Cardiac fibroblast (primary cell): ENCODE results near the gene TRPM3.

Experiments used
- DNase-seq, 2 donors: peaks; one replicate each; pipeline versions ENCODE4 v3.0.0 to v3.0.0-alpha.2; 2010; ENCODE audit warnings: low read depth in 2 of 2
- H3K4me3 ChIP-seq, 2 donors: replicated peaks in 1 of 2; 1 replicate in 1 of 2; 2 replicates in 1 of 2; pipeline ENCODE4 v1.5.1; 2011; ENCODE audit warnings: low read depth in 2 of 2, low read length in 2 of 2, mild to moderate bottlenecking in 2 of 2, moderate library complexity in 1 of 2
- CTCF ChIP-seq: IDR thresholded peaks from one replicate; pipeline ENCODE4 v1.5.1; 2011; ENCODE audit warnings: low read depth, mild to moderate bottlenecking, low read length, inconsistent platforms

TRPM3 gene

GRCh38 chr9:70602321-70603019 lies 519.0 kb downstream of the TRPM3 start:
- peak overlapping the region in 1 of 2 donors; percentile 6 for H3K4me3 ChIP-seq
- TF ChIP-seq CTCF: peak; percentile 68

GRCh38 chr9:70601000-70601951 lies 520.1 kb downstream of the TRPM3 start:
- peak; percentile 97 to 100 for DNase-seq
- no peak for TF ChIP-seq CTCF
- H3K4me3 ChIP-seq: peak overlapping the region in 1 of 2 donors; percentile 24

More at GRCh38 chr9:70602321-70603019, 519.0 kb downstream of the TRPM3 start:
- DNase-seq: peak; percentile 93 to 95

- TF ChIP-seq CTCF: no peak
- no peak overlapping the region for H3K4me3 ChIP-seq
- peak; percentile 71 to 89 for DNase-seq
Observed at GRCh38 chr9:70600506-70600905, 520.9 kb downstream of the TRPM3 start.

- H3K4me3 ChIP-seq: no peak overlapping the region
- DNase-seq: no peak
- no peak for TF ChIP-seq CTCF
Observed at GRCh38 chr9:70597886-70598285, 523.5 kb downstream of the TRPM3 start.

GRCh38 chr9:70595211-70595610 lies 526.2 kb downstream of the TRPM3 start:
- TF ChIP-seq CTCF: no peak

GRCh38 chr9:70594386-70594944 lies 527.0 kb downstream of the TRPM3 start:
- no peak overlapping the region for H3K4me3 ChIP-seq
- DNase-seq: peak in 1 of 2 donors; percentile 80
- TF ChIP-seq CTCF: no peak

More at GRCh38 chr9:70595211-70595610, 526.2 kb downstream of the TRPM3 start:
- peak in 1 of 2 donors; percentile 76 for DNase-seq
- H3K4me3 ChIP-seq: no peak overlapping the region
